Hepatocyte (in vitro differentiated cells): ENCODE measurements around the gene SWSAP1.

ENCODE experiments used
- EZH2 ChIP-seq: fragments of 200-600 bp; sonication (generic); IDR thresholded peaks from 2 replicates; pipeline ENCODE4 v1.6.1; 2016; ENCODE audit warnings: antibody characterized with exemption, mild to moderate bottlenecking, borderline replicate concordance
- TF ChIP-seq, protein P1 (sequence below): fragments of 200-600 bp; sonication (generic); IDR thresholded peaks from 2 replicates; pipeline ENCODE4 v1.5.1; 2016; ENCODE audit warnings: antibody characterized with exemption, mild to moderate bottlenecking; ENCODE audit not compliant: poor library complexity

DNA sequence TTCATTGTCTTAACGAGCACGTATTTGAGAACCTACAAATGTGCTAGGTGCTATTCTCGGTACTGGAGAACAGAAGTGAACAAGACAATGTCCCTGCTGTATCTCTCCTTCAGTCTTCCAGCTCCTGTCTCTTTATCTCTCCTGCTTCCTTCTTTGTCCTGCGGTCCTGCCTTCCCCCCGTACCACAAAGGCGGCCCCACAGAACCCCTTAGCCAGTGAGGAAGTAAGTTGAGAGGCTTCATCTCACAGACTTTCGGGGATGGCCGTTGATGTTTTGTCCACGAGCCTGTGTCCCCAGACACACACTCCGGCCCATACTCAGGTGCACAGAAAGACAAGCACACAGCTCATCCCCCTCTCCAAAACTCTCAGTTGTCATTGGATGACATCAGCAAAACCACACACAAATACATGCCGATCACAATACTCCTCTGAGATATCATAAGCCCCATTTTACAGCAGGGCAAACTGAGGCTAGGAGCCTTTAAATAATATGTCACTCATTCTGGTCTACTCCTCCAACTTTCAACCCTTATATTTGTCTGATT is 507 bp upstream of the SWSAP1 start:
- TF ChIP-seq, protein P1, sequence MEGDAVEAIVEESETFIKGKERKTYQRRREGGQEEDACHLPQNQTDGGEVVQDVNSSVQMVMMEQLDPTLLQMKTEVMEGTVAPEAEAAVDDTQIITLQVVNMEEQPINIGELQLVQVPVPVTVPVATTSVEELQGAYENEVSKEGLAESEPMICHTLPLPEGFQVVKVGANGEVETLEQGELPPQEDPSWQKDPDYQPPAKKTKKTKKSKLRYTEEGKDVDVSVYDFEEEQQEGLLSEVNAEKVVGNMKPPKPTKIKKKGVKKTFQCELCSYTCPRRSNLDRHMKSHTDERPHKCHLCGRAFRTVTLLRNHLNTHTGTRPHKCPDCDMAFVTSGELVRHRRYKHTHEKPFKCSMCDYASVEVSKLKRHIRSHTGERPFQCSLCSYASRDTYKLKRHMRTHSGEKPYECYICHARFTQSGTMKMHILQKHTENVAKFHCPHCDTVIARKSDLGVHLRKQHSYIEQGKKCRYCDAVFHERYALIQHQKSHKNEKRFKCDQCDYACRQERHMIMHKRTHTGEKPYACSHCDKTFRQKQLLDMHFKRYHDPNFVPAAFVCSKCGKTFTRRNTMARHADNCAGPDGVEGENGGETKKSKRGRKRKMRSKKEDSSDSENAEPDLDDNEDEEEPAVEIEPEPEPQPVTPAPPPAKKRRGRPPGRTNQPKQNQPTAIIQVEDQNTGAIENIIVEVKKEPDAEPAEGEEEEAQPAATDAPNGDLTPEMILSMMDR = no peak
- TF ChIP-seq EZH2 = no peak
